Central memory CD4-positive, alpha-beta T cell (primary cell): ENCODE measurements around the gene TAP2.
A peak's percentile ranks its signal among the peaks of the same experiment; 100 is the strongest.
"Not testable (repeated sequence)": the region's sequence is repeated elsewhere in the genome, so short reads cannot be mapped to it uniquely, and the experiment has no call there.

Source experiments
- DNase-seq: peaks from one replicate; pipeline ENCODE4 v3.0.0; 2022
- total RNA-seq, 3 experiments: gene quantifications; one replicate each; lab custom pipeline; 2026; lab: John Stamatoyannopoulos, UW

Gene TAP2
- total RNA-seq = 58.0 to 159 (median 120) reads per million in 3 experiments

DNA sequence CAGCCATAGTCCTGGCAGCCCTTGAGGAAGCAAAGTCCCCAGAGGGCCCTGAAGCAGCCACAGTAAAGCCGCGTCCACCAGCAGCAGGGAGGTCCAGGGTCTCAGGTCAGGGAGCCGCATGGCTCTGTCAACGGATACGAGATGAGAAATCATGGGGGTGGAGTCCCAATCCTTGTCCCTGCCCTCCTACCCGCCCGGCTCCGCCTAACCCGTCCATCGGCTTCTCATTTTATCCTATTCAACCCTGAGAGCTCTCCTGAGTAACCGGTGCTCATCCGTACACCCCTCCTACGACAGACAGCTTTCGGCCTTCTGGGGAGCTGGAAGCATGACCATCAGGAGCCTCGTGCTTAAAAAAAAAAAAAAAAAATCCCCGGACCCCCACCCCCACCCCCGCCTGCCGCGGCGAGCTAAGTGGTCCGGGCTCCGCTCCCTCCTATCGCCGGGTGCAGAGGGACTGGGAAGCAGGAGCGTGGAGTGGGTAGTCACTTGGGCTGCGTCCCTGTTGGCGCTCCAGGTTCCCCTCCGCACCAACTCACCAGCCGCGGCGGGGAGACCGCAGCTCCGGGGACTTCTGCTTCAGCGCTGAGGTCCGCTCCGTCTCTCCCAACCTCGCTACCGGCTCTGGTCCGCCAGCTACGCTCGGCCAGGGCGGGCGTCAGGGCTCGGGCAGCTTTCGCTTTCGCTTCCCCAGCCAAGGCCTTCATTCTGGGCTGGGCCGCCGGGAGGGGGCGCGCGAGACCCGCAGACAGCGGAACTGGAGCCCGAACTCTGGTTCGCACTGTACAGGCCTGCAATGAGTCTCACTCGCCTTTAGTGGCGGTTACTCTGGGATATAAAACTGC, at the start of gene TAP2:
TAP2 (minus strand) TSS at position 626 of the 845 bp plus-strand sequence; CDS start at position 120, 506 bp downstream.
- DNase-seq = peak; percentile 95

- no peak for DNase-seq
These were observed 49.1 kb upstream of the TAP2 start for GRCh38 chr6:32887616-32888015.

- DNase-seq = no peak
These were observed 48.3 kb upstream of the TAP2 start for GRCh38 chr6:32886681-32887383.

GRCh38 chr6:32885698-32886286, 47.3 kb upstream of the TAP2 start:
- DNase-seq = peak; percentile 70

- DNase-seq = no peak
These were observed 45.2 kb upstream of the TAP2 start for GRCh38 chr6:32883789-32884188.

DNA sequence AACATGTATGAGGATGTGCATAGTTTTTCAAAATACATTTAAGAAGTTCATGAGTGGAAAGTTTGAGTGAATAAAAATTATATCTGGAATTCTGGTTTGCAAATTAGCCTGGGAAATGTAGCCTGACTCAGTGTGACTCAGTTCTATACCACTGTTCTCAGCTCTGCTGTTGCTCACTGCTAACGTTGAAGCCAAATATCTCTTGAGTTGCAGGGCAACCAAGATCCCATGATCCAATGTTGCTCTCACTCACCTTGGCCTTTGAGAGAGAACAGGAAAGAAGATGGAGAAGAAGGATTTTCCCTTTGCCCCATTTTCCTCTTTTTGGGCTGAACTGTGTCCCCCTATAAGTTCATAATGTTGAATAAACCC, 44.3 kb upstream of the TAP2 start:
- DNase-seq = no peak

GRCh38 chr6:32880962-32881361, 42.4 kb upstream of the TAP2 start:
- DNase-seq = not testable (repeated sequence)

DNA sequence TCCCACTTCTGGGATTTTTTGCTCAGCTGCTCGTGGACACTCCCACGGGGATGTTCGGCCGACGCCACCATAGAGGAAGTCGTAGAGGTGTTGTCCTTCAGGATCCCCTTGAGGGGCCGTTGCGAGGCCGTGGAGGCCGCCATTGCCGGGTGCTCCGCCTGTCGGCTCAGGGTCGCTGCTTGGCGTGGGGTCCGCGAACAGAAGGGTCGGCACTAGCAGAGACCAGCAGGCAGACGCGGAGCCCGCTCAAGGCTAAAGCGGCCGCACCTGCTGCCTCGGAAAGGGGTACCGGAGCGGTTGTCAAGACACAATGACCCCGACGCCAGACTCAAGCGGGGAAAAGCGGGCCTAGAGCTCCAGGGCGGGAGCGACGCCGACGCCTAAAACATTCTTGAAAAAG, 41.2 kb upstream of the TAP2 start:
- no peak for DNase-seq

DNA sequence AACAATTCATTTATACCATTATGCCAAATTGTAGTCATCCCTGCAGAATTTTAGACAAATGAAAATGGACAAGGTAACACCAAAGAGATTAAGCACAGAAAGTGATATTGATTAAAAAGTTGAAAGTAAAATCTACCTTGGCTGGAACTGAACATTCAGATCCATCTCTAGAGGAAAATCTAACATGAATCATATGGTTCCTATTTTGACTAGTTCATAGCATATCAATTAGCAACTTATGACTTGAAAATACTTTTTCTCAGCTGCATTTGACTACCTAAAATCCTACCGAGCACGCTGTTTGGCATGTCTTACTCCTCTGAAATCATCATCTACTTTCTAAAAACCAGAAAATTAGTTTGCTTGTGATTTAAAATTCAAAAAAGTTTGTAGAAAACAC, 38.1 kb upstream of the TAP2 start:
- no peak for DNase-seq

GRCh38 chr6:32873947-32874346, 35.4 kb upstream of the TAP2 start:
- DNase-seq = not testable (repeated sequence)

- peak; percentile 79 for DNase-seq
These were observed 29.8 kb upstream of the TAP2 start for GRCh38 chr6:32868257-32868788.

DNA sequence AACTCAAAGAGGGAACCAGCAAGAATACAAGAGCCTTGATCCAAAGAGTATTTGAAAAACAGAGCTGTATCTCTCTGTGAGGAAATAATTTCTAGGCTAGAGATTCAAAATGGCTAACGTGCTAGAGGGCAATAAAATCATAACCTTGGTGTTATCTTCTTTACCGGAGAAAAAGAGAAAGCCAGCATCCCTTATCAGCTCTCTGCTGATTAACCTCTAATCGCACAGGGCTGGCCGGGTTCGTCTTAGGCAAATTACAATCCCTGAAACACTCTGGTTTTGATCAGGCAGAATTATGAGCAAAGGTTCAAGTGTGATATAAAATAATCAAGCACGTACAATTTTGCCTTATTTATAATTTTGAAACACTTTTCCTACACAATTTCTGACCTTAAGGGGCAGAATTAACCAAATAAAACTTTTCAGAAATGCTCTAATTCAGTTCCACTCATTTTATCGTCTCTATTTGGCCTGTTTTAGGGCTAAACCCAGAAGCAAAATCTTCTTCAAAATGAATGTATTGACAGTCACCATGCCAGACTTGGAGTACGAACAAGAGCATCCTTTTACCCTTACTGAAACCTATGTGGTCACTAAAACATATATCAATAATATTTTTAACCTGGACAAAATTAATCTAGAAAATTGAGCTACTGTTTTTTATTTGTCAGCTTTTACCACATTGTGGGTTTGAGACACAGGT, 29.2 kb upstream of the TAP2 start:
- no peak for DNase-seq

DNA sequence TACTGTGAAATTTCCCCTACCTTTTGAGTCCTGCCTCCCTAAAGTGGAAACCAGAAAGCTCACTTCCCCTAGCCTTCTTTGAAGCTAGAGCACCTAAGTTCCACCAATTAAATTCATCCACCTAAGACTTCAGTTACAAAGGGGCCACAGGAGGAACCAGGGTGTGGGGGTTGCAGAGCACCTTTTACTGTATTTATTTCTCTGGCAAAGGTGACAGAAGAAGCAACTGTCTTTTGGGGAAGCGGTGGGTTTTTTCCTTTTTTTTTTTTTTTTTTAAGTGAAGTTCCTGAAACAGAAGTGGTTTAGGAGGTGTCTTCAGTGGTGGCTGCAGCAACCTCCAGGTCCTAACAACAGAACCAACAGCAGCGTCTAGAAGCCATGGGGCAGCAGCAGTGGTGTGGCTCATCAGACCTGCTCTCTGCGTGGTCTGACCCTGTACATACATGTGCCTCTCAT, 28.5 kb upstream of the TAP2 start:
- no peak for DNase-seq

DNA sequence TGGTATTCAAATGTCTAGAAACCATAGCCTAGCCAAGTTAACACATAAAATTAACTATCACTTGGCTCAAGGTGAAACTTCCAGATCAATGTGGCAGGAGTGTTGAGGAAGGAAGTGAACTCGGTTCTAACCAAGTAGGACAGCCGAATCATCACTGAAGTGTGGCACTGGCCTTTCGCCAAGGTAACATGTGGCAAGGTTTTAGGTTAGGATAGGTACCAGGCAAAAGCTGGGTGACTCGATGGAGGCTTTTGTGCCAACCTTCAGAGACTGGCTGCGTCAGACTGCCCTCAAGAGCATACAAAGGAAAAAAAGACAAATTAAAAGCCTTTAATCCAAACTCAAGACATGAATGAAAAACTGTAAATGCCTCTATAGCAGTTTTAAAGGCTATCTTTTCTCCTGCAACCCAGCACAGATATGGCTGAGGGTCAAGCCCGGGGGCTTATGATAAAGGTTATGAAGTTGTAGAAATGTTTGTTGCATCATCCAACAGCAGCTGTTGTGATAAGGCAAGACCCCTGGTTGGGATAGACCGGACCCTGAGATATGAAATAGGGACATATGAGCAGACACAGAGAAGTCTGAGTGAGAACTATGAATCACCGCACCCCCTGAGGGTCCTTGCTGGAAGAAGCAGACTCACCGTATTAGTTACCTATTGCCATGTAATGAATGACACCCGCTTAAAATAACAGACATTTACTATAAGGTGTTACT, 27.3 kb upstream of the TAP2 start:
- DNase-seq = no peak

DNA sequence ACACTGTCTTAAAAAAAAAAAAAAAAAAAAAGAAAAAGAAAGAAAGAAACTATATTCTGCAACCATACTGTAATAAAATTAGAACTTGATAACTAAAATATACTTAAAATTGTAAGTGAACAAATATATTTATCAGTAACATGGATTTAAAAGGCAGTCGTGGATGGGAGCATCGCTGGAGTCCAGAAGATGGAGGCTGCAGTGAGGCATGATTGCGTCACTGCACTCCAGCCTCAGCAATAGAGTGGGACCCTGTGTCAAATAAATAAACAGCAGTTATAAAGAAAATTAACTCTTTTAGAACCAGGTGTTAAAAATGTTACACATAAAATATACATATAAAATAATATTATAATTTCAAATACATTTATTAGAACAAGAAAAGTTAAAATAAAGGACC, 24.2 kb upstream of the TAP2 start:
- DNase-seq = no peak

- no peak for DNase-seq
These were observed 22.1 kb upstream of the TAP2 start for GRCh38 chr6:32860674-32861073.

DNA sequence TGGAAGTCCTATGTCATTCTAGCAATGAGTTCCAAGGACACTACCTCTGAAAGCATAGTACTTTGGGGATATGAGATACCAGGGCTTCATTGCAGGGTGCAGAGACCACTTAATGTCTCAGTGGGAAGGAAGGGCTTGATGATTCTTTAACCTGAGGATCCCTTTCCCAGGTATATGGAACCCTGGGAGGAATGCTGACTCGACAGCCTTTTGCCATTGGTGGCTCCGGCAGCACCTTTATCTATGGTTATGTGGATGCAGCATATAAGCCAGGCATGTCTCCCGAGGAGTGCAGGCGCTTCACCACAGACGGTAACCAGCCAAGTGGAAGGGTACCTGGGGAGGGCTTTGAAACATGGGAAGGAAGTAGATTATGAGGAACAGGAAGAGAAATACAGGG, 19.7 kb upstream of the TAP2 start:
- no peak for DNase-seq

- DNase-seq = no peak
These were observed 18.8 kb upstream of the TAP2 start for GRCh38 chr6:32857156-32857891.

GRCh38 chr6:32855467-32856174, 17.1 kb upstream of the TAP2 start:
- DNase-seq = no peak

DNA sequence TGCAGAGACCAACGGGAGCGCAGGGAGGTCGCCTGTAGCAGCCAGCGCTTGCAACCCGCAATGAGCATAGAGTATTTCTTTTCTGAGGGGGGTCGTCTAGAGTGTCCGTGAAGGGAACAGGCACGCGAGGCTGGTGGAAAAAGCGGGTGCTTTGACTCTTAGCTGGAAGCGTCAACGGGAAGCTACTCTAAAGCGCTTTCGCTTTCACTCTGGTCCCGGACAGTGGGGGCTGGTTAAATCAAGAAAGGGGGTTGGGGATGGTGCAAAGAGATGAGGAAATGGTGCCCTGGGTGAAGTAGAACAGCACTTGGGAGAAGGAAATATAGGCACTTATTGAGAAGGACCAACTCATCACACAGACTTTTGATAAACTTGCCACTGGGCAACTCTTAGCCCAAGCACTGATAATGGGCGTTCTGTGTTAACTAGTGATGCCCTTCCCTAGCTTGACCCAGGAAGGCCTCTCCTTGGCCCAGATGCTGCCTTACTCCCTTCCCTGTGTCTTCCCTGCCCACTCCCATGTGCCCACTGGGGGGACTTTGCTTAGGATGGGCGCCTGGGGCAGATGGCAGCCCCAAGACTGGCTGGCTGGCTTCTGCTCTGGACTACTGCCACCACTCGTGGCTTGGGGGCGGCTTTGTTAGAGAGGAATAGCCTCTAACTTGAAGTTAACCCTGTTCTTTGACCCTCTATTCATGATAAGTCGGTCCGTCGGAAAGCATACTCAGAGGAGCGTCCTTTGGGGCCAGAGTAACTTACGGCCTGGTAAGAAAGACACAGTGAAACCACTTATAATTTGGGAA, 16.0 kb upstream of the TAP2 start:
- peak; percentile 57 for DNase-seq
